Left cardiac atrium (tissue), 4 donors: Measurements from ENCODE around the gene RASAL1. TPM values are rescaled to one million over a fixed set of nuclear protein-coding genes. Genes with fewer than 3 reads are reported as not detected.
A peak's percentile ranks its signal among the peaks of the same experiment; 100 is the strongest.

ENCODE experiments used
- ATAC-seq, 2 donors: fragments of 200-7000 bp; cut with Tn5 transposase; one replicate each; pipeline ENCODE4 v1.9.1; 2020; ENCODE audit warnings: mild to moderate bottlenecking in 2 of 2, moderate library complexity in 2 of 2
- DNase-seq: peaks from one replicate; pipeline ENCODE4 v3.0.0-alpha.2; 2020
- intact Hi-C, 2 donors: fragments of 100-400 bp; cut with DNase I; formaldehyde crosslinking; loops; one replicate each; pipeline versions ENCODE4 v1.14.1 to v1.15.1; 2022 to 2023
- total RNA-seq, 2 donors: library from RNA; stranded (reverse); fragmentation: NEBNext Ultra II Directional; extraction: Animal tissue kit (Norgen Biotek cat#: 25700); gene quantifications; one replicate each; pipeline ENCODE4 v1.2.1, GENCODE V29; 2021
- donor health status: DM: no; HTN: yes; CAD: no.
- donor health status: DM: no; HTN: yes; CAD: no; lungs with severe emphysema.
- donor health status: DM: yes; HTN: yes; CAD: no.
- donor health status: Dilated cardiomyopathy.

Gene RASAL1
- total RNA-seq, 2 donors from 2014 or later, result not detected

DNA sequence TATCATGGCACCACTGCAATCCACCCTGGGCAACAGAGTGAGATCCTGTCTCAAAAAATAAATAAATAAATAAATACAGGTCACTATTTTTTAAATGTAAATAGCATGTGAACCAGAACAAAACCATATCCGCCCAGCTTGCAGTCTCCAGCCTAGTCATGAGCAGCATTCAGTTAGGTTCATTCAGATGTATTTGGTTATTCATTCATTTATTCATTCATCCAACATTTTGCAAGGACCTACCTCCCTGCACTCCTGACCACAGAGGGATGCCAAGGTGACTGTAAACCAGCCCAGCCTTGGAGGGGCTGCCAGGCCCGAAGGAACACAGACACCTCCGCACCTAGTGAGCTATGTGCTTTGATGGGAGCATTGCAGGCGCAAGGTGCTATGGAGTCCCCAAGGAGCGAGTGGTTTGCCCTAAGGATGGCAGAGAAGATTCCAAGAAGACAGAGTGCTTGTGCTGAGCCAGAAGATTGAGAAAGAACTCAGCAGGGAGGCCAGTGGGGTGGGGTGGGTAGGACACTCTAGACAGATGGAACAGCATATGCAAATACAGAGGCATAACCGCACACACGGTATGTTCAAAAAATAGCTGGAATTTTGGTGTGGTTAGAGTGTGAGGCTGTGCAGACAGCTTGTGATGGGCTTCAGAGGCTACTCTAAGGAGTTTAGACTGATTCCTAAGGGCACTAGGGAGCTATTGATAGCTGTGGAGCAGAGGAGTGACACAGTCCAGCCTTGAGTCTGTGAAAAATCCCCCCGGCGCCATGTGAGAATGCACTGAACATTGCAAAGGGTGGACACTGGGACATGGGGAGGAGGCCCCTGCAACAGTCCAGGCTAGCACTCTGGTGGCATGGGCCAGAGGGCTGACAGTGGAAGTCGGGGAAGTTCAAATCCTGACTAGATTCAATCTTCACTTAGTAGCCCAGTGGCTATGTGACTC is 67.3 kb downstream of the RASAL1 start:
- ATAC-seq (no peak), DNase-seq (no peak)
- intact Hi-C loops, result no loop called here

DNA sequence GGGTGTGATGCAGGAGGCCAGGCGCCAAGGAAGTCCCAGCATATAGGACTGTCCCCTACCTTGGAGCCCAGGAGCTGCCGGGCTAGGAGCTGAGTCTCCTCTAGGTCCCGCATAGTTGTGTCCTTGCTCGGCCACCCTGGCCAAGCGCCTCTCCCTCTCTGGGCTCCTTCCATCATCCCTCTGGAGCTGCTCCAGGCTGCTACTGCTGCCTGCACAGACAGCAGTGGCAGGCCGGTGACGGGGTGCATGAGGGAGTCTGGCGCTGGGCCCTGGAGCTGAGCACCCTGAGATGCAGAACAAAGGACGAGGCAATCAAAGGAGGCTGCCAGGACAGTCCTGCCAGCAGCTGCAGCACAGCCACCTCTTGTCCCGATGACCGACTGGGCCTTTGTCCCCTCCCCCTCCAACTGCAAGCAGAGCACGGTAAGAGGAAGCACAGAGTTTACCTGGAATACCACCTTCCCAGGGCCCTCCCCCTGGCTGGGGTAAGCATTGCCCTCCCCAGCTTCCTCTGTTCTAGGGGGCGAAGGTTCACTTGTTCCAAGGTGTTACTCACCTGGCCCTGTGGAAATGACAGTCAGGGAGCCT is 68.7 kb downstream of the RASAL1 start:
- no peak for ATAC-seq
- intact Hi-C loops, result no loop called here
- peak; percentile 8 for DNase-seq

DNA sequence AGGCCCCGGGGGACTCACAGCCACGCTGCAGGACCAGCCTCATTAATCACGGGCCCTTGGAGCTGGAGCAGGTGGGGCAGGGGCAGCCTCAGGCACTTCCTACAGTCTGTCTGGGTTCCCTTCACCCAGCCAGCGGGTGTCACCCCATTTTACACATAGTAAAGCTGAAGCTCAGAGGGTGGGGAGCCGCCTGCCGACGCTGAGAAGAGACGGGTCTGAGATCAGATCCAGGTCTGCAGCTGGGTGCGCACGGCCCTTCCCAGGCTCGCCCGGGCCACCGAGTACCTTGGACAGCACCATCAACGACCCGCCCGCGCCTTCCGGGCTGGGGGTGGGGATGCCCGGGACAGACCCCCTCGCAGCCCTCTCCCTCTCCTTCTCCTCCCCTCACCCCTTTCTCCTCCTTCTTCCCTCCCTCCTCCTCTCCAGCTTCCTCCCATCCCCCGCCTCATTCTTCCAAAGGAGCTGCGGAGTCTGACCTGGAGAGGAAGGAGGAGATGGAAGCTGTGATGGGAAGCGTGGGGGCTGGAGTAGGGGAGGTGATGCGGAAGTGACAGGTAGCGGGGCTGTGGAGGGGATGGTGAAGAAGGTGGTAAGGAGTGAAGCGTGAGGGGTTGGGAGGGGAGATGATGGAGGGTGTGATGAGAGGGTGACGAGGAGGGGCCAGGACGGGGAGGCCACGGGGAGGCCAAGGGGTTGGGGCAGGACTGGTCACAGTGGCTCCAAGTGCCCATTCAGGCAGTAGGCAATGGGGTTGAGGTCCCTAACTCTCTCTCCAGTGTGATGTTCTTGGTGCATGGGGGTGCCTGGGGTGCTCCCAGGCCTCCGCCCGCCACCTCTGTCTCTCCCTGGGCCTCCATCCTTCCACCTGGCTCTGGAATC is 70.2 kb downstream of the RASAL1 start:
- intact Hi-C loops, result no loop called here
- DNase-seq, result no peak
- peak; percentile 35 to 36 for ATAC-seq

- ATAC-seq (no peak), DNase-seq (no peak)
- intact Hi-C loops, result no loop called here
Observed at GRCh38 chr12:113064395-113065125, 71.0 kb downstream of the RASAL1 start.

DNA sequence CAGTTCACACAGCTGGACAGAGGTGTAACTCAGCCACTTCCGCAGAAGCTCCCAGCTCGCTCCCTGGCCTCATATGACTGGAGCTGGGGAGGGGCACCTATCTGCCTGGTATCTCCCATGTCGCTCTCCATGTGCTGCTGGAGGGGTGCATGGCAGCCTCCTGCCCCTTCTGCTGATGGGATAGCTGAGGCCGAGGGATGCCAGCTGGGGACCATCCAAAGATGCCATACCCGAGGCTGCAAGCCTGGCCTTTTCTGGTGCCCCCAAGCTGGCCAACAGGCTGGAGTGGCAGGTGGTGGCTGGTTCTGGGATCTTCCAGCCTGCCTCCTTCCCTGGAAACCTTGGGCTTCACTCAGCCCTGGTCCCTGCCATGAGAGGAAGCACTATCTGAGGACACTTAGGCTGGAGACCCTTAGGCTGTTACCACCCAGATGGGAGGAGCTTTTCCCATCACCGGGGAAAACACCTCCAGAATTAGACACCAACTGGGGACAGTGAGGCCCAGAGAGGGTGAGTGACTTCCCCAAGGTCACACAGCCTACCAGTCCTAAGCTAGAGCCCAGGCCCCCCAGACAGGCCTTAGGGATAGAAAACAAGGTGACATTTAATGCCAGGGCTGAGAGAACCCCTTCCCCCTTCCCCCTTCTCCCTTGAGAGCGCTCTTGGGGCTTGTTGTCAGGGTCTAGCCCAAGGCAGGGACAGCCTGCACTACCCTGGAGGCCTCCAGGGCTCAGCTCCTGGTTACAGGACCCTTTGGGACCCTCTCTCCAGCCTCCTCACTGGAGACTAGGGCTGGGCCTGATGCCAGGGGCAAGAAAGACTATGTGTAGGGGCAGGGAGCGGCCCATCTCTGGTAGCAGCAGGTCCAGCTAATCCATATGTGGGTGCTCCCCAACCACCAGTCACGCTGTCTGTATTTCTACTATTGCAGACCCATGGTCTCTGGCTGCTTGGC is 71.9 kb downstream of the RASAL1 start:
- intact Hi-C loops, result no loop called here
- DNase-seq, result no peak
- ATAC-seq, result no peak

DNA sequence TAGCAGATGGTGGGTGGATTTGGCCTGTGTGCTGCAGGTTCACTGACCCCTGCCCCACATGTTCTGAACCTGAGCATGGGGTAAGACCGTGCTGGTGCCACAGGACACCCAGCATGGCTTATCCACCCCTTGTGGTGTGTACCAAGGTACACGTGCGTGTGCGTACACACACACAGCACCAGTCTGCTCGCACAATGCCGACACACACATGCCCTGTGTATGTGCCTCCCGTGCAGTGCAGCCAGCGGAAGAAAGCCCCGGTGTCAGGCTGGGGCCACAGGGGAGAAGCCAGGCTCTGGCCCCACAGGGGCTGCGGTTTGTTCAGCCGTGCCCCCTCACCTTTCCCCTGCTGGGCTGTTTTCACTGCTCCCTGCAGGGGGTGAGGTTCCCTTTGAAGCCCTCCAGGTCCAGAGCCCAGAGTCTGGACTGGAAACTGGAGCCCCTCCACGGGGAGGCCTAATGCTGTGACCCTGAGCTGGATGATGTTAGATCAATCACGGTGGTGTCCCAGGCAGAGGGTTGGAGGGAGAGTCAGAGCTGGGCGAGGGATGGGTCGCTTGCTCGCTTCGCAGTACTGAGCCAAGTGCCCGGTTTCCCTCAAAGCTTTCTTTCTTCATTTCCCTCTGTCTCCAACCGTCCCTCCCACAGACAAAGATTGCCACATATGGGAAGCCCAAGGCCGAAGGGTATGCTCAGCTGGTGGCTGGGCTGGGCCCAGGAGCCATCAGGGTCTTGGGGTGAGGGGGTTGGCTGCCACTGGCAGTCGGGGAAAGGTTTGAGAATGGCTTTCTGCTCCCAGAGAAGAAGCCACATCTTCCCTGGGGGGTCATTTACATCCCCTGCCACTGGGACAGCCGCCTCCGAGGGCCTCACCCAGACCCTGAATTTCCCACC is 72.8 kb downstream of the RASAL1 start:
- intact Hi-C loops, result no loop called here
- DNase-seq, result no peak
- ATAC-seq, result peak in 1 of 2 donors; percentile 53

DNA sequence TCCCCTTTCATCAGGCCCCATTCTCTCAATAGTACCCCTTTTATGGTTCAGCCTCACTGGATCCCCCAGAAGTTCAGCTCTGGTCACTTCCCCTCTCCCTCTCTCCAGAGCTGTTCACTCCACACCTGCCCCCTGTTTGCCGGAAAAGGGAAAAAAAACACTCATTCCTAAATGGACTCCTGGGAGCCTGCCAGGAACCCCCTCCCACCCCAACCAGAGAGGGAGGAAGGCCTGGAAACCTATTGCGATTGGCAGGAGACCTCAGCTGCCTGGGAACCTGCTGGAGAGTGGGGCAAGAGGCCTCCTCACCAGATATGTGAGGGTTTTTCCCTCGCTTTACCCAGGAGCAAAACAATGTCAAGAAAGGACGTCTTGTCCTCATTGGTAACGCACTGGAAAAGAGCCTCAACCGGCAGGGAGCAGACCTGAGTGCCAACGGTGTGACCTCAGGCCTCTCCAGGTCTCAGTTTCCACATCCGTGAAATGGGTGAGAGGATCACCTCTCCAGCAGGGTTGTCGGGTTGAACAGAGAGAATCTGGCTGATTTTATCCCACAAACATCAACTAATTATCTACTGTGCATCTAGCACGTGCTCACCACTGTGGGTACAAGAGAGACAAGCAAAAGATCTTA is 74.4 kb downstream of the RASAL1 start:
- intact Hi-C loops, result no loop called here
- ATAC-seq (no peak), DNase-seq (no peak)

DNA sequence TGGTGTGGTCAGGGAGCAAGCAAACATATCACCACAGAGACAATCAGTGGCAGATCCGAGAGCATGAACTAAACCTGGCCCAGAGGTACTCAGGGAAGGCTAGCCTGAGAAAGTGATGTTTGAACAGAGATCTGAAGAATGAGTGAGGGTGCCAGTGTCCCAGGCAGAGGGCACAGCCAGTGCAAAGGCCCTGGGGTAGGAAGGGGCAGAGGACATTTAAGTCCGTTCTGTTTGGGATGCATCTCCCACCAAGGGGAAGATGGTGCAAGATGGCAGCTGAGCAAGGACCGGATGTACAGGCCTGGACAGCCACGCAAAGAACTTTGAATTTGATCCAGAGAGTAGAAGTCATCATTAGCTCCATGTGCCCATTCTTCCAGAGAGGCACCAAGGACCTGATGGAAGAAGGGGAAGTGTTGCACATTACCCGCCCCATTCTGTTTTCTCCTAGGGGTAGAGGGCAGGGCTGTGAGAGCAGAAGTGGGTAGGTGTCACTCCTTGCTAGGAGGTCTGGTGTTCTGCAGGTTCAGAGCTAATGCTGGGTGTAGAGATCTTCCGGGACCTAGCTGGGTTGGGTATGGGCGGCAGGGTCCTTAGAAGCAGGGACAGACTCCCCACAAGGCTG is 75.1 kb downstream of the RASAL1 start:
- intact Hi-C loops, result no loop called here
- ATAC-seq (no peak), DNase-seq (no peak)

DNA sequence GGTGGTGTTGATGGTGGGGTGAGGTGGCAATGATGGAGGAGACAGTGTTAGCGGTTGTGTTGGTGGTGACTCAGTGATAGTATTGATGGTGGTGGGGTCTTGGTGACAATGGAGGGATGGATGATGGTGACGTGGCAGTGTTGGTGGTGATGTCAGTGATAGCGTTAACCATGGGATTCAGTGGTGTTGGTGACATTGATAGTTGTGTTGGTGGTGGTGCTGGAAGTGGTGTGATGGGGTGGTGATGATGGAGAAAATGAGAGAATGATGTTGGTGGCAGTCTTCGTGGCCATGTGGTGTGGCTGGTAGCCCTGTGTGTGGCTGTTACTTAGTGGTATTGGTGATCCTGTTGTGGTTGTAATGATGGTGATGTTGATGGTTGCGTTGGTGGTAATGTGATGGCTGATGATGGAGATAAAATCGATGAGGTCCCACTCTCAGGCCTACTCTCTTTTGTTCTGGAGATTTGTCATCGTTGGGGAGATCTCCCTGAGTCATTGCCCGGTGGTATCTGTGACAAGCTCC is 76.4 kb downstream of the RASAL1 start:
- ATAC-seq (no peak), DNase-seq (no peak)
- intact Hi-C loops, result no loop called here

- DNase-seq (no peak), ATAC-seq (no peak)
Observed at GRCh38 chr12:113058553-113058952, 77.0 kb downstream of the RASAL1 start.

DNA sequence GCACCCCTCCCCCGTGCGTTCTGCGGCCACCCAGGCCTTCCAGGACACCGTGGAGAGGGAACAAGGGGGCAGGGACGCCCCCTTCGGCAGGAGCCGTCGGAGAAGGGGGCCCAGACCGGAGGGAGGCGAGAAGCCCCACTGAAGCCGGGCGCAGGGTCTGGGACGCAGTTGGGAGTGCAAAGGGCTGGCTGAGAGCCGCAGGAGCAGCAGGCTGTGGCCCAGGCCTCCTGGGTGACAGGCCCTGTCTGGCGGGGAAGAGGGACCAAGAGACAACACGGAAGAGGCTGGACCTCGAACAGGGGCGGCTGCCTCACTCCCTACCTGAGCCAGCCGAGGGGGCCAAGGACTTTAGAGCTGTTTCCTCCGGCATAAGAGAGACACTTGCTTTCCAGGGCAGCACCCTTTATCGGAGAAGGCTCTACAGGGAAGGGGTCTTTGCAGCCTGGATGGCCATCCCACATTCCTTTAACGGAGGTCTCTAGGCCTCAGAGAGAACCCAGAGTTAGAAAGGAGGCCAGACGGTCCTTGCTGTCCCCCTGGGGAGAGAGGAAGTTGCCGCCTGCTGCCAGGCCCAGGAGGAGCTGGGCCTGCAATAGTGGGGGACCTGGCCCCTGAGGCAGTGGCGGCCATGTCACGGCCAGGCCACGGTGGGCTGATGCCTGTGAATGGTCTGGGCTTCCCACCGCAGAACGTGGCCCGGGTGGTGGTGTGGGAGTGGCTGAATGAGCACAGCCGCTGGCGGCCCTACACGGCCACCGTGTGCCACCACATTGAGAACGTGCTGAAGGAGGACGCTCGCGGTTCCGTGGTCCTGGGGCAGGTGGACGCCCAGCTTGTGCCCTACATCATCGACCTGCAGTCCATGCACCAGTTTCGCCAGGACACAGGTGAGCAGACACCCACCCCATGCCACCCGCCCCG is 77.7 kb downstream of the RASAL1 start:
- peak in 1 of 2 donors; percentile 34 for ATAC-seq
- intact Hi-C loops, result no loop called here
- DNase-seq, result no peak

More at GRCh38 chr12:113058553-113058952, 77.0 kb downstream of the RASAL1 start:
- intact Hi-C loops, result no loop called here

DNA sequence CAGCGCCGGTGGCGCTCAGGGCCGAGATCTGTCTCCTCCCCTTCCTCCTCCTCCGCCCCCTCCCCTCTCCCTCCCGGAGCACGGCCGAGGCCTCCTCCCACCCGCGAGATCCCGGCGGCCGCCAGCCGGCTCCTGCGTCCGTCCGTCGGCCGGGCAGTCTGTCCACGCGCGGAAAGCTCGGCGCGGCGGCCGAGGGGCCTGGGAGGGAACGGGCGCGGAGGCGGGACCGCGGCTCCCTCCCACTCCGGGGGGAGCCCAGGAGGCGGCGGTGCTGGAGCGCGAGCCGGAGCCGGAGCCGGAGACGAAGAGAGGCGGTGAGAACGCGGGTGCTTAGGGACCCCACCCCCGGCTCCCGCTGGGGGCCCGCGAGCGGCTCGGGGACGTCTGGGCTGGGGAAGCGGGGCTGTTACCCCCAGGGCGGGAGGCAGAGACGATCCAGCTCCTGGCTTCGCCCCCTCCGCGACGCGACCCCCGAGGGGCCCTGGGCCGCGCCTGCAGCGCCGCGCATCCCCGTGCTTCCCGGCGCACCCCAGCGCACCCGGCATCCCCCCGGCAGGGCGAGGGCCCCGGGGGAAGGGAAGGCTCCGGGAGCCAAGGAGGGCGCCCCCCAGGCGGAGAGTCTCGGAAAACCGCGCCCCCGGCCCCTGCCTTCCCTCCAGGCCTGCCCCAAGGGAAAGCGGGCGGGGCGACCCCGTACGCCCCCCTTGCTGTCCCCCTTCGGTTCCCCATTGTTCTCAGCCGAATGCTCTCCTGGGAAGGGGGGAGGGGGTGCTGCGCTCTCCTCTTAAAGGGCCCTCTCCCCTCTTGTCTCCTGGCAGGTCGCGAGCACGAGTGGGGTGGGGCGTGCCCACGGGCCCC is 78.7 kb downstream of the RASAL1 start, which contains the start of gene DTX1:
Gene DTX1 (plus strand): TSS at position 100 of the 858 bp plus-strand sequence. CDS start 1,463 bp downstream, outside the sequence.
- intact Hi-C loops, result no loop called here
- peak; percentile 70 to 78 for ATAC-seq
- no peak for DNase-seq

- intact Hi-C loops, result no loop called here
- DNase-seq (no peak), ATAC-seq (no peak)
Observed at GRCh38 chr12:113056381-113056630, 79.3 kb downstream of the RASAL1 start.
